HPDE6-E6E7 (cell line): ENCODE results near the gene ANKRD34A.

Experiments
- DNase-seq: peaks from one replicate; pipeline ENCODE4 v3.0.0; 2011; ENCODE audit warnings: missing footprints; ENCODE audit errors: extremely low spot score

The ANKRD34A gene

DNA sequence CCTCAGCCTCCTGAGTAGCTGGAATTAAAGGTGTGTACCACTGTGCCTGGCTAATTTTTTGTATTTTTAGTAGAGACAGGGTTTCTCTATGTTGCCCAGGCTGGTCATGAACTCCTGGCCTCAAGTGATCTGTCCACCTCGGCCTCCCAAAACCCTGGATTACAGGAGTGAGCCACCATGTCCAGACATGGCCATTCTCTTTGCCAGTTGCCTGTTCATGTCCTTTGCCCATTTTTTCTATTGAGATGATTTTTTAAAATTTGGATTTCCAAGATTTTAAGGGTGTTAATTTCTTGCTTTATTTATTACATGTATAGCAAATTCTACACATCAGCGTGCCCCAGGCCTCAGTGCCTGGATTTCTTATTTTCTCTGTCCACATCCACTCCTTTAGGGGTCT lies 2.9 kb upstream of the ANKRD34A start:
- DNase-seq, result no peak

- no peak for DNase-seq
Measured at GRCh38 chr1:145965119-145965744, 857 bp upstream of the ANKRD34A start.

GRCh38 chr1:145963265-145964019 lies 933 bp downstream of the ANKRD34A start:
- DNase-seq, result no peak

DNA sequence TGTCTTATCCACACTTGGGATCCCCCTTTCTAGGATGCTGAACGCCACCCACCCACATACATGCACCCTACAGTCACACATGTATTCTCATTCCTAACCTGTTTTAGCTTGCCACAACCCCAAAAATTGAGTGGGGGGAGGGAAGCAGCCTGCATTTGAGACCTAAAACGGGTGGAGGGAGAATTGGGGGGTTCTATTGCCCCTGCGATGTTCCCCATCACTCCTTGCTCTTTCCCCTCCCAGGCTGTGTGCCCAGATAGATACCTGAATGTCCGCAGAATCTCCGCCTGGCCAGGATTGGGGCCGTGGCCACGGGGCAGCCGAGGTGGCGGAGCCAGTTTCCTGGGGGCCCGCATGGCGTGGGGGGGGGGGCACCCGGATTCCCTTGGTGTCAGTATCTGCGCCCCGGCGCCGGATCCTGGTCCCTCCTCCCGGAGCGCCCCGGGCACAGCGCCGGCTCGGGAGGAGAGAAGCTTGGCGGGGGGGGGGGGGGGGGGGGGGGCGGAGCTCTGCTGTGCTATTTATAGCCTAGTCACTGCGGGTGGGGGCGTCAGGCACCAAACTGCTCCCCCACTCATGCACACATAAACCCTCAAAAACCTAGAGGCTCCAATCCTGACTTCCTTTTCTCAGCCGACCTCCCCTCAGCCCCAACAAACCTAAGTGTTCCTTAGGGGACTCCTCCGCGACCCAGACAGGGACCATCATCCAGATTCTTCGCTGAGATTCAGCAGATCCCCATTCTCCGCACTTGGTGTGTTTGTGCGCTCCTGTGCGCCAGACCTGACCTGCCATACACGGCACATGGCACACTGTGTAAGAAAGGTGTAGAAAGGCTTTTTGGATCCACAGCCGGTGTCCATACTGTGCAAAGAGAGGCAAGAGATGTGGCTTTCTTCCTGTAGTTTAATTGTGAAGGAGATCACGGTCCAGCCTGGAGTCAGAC lies 1.9 kb downstream of the ANKRD34A start:
- no peak for DNase-seq

DNA sequence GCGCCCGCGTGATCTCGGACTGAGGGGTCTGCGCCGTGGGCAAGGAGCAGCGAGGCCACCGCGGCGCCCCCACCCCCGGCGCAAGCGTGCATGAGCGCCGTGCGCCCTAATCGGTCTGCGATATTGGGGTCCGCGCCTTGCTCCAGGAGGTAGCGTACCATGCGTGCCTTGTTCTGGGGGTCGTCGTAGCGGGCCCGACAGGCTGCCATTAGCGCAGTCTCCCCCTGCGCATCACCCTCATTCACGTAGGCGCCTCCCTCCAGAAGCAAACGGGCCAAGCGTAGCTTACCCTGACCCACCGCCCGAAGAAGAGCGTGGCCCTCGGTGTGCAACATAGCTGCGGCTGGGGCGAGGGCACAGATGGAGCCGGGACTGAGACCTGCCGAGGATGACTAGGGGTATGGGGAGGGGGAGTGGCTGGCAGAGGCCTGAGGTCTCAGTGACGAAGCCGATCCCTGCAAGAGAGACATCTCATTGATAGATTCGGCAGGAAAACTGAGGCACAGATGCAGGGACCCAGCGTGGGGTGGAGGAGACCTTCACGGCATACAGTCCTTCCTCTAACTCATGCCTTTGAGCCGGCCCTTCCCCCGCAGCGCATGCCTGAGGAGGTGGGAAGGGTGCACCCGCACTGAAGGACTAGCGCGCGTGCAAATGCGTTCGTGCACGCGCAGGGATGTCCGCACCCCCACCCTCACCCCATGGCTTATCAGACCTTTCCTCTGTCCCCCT lies 2.8 kb downstream of the ANKRD34A start:
- no peak for DNase-seq

DNA sequence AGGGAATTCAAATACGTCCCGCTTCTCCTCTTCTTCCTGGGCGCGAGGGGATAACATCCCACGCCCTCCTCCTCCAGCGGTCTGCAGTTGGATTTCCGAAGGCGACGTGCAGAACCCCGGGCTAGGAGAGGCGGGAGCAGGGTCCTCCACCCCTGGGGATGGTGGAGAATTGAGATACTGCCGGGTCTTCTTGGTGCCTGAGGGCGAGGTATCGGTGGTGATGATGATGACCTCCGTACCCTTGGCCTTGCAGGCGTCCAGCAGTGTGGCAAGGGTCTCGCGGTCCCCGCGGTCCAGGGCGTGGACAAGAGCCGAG lies 3.3 kb downstream of the ANKRD34A start:
- DNase-seq, result no peak

- no peak for DNase-seq
Measured at GRCh38 chr1:145960468-145961108, 3.8 kb downstream of the ANKRD34A start.

GRCh38 chr1:145959957-145960467 lies 4.4 kb downstream of the ANKRD34A start:
- no peak for DNase-seq

- DNase-seq, result no peak
Measured at GRCh38 chr1:145959333-145959732, 5.0 kb downstream of the ANKRD34A start.

DNA sequence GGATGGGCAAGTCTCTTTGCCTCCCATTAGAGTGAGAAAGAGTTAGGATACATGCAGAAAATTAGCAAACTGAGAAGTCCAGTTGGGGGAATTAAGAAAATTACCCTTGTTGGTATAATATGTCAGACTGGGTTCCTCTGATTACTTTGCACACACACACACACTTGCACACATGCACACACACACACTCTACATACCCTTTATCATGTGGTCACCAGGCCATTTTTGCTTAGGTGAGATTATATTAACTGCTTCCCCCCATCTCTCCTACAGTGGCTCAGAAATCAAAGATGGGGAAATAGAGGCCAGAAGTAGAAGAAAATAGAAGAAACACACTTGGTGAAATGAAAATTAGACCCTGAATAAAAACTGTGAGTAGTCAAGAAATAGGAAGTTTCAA lies 5.6 kb downstream of the ANKRD34A start:
- DNase-seq, result no peak

DNA sequence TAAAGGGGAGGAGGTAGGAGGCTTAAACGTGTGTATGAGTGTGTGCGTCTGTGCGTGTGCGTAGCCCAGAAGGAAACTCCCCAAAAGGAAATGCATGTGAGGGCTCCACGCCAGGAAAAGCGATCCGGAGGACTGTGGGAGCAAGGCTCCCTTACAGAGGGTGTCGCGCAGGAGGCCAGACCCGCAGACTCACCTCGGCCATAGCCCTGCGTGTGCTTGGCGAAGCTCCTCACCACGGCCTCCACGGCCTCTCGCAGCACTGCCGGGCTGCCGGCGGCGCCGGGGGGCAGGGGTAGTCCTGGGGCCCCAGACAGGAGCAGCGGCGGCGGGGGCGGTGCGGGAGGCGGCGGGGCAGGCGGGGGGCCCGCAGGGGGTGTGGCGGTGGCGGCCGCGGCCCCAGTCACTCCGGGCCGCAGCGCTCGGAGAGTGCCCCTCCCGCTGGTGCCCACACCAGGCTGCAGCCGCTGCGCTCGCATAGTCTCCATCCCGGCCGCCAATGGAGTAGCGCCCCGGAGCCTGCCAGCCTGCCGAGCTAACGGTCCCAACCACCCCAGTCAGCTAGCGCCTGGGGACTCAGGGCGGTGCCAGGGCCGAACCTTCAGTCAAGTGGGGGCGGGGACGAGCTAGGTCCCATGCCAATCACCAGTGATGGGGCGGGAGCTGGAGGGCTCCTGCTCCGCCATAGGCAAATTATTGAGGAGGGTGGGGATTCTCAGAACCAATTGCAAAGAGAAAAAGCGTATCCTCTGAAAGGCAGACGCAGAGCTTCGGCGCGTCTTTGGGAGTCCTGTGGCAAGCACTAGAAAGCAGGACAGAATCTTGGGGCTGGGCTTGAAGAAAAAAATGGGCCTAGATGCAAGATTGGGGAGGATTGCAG lies 6.7 kb downstream of the ANKRD34A start, which contains the start of gene LIX1L:
Gene LIX1L (minus strand): TSS at position 575 of the 877 bp plus-strand sequence. CDS start 90 bp downstream, at position 485.
- DNase-seq, result peak; percentile 94

DNA sequence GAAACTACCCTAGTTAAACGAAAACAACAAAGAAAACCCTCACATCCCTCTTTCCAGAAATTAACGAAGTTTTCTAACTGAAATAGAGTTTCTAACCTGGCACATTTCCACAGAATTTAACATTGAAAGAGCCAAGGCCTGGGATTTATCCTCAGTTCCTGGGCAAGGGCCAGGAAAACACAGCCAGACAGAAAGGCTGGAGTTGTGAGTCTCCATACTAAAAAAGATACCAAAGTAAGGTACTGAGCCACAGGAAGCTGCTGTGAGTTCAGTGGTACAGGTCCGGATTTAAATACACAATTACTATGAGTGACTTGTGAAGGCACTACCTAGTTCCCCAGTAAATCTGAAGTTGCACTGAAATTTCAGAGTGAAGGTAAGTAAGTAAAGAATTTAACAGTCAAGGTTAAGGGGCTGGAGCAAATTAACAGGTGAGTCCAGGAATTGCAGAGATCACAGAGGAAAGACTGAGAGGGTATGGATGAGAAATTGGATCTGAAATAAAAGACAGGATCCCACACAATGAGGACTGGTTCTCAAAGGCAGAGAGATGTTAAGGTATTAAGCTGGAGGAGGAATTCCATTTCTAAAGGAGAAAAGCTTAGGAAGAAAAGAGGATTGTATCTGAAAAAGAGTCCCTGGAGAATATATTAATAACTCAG lies 7.5 kb downstream of the ANKRD34A start:
- DNase-seq, result no peak

DNA sequence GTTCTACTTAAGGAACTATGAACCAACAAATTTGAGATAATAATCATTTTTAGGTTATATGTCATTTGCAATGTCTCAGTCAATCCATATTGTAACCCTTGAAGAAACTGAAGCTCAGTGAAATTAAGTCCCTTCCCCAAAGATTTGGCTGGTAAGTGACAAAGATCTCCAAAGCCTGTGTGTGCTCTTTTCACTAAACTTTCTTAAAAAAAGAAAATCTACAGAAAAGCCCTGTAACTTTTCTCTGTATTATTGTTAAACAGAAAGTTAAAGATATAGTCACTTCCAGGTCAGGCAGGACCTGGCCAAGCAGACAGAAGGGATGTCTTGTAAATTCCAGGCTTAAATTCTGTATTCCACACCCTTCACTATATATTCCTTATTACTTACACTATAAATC lies 8.0 kb downstream of the ANKRD34A start:
- no peak for DNase-seq

GRCh38 chr1:145955436-145955835 lies 8.9 kb downstream of the ANKRD34A start:
- no peak for DNase-seq

DNA sequence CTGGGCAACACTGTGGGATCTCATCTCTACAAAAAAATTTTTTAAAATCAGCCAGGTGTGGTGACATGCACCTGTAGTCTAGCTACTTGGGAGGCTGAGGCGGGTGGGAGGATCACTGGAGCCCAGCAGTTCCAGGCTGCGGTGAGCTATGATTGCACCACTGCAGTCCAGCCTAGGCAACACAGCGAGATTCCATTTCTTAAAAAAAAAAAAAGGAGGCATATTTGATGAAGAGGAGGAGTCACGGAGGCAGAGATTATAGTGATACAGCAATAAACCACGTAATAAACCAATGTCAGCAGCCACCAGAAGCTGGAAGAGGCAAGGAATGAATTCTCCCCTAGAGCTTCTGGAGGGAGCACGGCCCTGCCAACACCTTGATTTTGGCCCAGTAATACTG lies 10.5 kb downstream of the ANKRD34A start:
- no peak for DNase-seq

- no peak for DNase-seq
Measured at GRCh38 chr1:145952903-145953302, 11.5 kb downstream of the ANKRD34A start.

DNA sequence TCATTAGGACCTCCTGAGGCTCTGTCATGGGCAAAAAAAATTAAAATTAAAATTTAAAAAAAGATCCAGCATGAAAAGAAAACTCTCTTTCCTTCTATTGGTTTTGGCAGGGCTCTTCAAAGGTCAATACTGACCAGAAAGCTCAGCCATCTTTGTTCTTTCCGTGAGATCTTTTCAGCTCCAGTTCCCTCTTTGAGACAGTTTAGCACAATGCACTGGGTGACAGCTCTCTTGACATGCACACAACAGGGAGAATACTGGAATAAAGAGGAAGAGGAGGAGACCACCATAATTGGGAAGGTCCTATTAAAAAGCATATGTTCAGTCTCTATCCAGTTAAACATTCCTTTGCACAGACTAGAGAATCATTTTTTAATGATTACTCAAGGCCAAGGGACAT lies 12.8 kb downstream of the ANKRD34A start:
- DNase-seq, result no peak

- DNase-seq, result no peak
Measured at GRCh38 chr1:145949219-145949618, 15.2 kb downstream of the ANKRD34A start.

- no peak for DNase-seq
Measured at GRCh38 chr1:145947551-145947950, 16.8 kb downstream of the ANKRD34A start.
